Measurements from ENCODE around the gene ZNF536.
"Not testable (repeated sequence)": the region's sequence is repeated elsewhere in the genome, so short reads cannot be mapped to it uniquely, and the experiment has no call there.

ZNF536 gene

DNA sequence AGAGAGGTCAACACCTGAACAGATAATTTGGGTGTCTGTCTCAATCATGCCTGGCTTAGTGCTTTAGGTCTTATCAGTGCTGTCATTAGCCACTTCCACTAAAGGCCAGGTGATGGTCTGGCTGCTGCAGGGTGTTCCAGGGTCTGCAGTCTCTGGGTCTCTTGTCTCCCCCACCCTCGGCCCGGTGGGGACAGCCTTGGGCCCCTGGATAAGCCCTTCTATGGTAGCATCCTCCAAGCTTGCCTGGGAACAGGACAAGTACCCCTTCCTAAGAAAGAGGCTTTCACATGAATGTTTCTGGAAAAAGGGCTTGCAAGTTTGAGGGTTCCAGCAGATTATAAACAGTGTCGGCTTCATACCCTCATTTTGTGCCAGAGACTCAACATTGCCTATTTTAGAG, 29.3 kb upstream of the ZNF536 start:
- Histone ChIP-seq H3K27ac (replicated peaks) (no peak overlapping the region), H3K4me3 (replicated peaks; ENCODE audit: insufficient read depth, low read length) (no peak overlapping the region)

DNA sequence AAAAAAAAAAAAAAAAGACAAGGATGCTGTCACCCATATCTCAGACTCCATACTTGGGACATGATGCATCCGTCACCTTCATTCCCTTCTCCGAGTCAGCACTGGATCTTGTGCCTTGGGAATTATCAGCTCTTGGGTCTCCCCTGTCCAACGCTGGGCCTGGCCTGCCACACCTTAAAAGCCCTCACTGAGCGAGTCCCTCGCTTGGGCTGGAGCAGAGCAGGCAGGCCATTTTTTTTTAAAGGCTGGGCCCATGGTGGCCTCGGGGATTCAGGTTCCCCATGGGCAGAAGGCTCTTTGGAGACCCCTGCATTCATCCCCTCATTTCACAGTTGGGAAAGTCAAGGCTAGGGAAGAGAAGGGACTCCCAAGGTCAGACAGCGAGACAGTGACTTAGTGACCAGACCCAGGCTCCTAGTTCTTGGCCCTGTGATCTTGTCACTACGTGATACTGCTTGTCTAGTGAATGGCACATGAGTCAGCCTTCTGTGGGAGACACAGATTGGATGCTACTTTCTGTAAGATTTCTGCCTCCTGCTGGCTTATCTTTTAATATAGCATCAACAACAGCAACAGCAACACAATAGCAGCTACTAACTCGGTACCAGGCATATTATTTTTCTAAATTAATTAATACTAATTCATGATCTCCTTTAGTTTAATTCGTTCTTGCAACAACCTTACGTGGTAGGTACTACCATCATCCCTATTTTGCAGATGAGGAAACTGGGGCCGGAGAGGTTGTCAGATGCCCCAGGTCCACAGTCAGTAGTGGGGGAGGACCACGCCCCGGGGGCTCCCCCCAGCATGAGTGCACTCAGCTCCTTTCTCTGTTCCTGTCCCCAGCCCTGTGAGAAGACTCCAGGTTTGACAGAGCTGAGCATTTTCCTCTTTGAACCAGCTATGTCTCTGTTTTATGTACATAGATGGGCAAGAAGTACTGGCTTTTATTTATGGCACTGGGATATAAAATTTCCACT, 27.4 kb upstream of the ZNF536 start:
- Histone ChIP-seq H3K27me3 (ENCODE audit: insufficient read depth, poor library complexity, severe bottlenecking) (no peaks in the 10 kb centered on the region), H3K4me3 (replicated peaks; ENCODE audit: insufficient read depth, low read length) (no peak overlapping the region), H3K27ac (replicated peaks) (no peak overlapping the region)
- no peak for DNase-seq (ENCODE audit: low read depth in 1 of 2, low spot score in 1 of 2)
- TF ChIP-seq, protein P1, sequence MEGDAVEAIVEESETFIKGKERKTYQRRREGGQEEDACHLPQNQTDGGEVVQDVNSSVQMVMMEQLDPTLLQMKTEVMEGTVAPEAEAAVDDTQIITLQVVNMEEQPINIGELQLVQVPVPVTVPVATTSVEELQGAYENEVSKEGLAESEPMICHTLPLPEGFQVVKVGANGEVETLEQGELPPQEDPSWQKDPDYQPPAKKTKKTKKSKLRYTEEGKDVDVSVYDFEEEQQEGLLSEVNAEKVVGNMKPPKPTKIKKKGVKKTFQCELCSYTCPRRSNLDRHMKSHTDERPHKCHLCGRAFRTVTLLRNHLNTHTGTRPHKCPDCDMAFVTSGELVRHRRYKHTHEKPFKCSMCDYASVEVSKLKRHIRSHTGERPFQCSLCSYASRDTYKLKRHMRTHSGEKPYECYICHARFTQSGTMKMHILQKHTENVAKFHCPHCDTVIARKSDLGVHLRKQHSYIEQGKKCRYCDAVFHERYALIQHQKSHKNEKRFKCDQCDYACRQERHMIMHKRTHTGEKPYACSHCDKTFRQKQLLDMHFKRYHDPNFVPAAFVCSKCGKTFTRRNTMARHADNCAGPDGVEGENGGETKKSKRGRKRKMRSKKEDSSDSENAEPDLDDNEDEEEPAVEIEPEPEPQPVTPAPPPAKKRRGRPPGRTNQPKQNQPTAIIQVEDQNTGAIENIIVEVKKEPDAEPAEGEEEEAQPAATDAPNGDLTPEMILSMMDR (IDR thresholded peaks at IDR 0.05; ENCODE audit: insufficient read depth, low read length) = no peak
- no peak for TF ChIP-seq POLR2AphosphoS5 (IDR thresholded peaks at IDR 0.05; ENCODE audit: low read depth)
- TF ChIP-seq GABPA (IDR thresholded peaks at IDR 0.05; ENCODE audit: low read depth) = no peak

More for the DNA sequence above, 29.3 kb upstream of the ZNF536 start:
- no peak for DNase-seq (ENCODE audit: low read depth in 1 of 2, low spot score in 1 of 2)
- no peaks in the 10 kb centered on the region for H3K27me3 ChIP-seq (ENCODE audit: insufficient read depth, poor library complexity, severe bottlenecking)
- TF ChIP-seq, protein P1 (IDR thresholded peaks at IDR 0.05; ENCODE audit: insufficient read depth, low read length) = no peak
- TF ChIP-seq GABPA (IDR thresholded peaks at IDR 0.05; ENCODE audit: low read depth) (no peak), SPI1 (IDR thresholded peaks at IDR 0.05; ENCODE audit: borderline replicate concordance, low read depth) (no peak)
- TF ChIP-seq, protein P2, sequence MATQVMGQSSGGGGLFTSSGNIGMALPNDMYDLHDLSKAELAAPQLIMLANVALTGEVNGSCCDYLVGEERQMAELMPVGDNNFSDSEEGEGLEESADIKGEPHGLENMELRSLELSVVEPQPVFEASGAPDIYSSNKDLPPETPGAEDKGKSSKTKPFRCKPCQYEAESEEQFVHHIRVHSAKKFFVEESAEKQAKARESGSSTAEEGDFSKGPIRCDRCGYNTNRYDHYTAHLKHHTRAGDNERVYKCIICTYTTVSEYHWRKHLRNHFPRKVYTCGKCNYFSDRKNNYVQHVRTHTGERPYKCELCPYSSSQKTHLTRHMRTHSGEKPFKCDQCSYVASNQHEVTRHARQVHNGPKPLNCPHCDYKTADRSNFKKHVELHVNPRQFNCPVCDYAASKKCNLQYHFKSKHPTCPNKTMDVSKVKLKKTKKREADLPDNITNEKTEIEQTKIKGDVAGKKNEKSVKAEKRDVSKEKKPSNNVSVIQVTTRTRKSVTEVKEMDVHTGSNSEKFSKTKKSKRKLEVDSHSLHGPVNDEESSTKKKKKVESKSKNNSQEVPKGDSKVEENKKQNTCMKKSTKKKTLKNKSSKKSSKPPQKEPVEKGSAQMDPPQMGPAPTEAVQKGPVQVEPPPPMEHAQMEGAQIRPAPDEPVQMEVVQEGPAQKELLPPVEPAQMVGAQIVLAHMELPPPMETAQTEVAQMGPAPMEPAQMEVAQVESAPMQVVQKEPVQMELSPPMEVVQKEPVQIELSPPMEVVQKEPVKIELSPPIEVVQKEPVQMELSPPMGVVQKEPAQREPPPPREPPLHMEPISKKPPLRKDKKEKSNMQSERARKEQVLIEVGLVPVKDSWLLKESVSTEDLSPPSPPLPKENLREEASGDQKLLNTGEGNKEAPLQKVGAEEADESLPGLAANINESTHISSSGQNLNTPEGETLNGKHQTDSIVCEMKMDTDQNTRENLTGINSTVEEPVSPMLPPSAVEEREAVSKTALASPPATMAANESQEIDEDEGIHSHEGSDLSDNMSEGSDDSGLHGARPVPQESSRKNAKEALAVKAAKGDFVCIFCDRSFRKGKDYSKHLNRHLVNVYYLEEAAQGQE (IDR thresholded peaks at IDR 0.05; ENCODE audit: insufficient replicate concordance, low read depth) = no peak

DNA sequence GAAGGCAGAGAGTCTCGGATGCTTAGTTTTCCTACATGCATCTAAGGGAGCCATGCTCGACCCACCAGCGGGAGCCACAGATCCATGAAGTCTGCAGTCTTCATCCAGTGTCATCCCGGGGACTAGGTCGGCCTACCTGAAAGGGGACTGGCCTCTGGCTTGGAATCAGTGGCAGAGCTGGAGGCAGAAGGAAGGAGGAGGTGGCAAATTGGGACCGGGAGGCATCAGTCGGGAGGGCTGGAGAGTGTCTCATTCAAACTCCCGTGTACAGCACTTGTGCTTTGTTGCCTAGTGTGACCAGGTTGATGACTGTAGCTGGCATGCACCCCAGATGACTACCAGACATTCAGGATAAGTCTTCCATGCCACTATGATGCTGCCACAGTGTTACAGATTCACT, 26.5 kb upstream of the ZNF536 start:
- TF ChIP-seq, protein P2 (IDR thresholded peaks at IDR 0.05; ENCODE audit: insufficient replicate concordance, low read depth) = no peak
- no peak for TF ChIP-seq SPI1 (IDR thresholded peaks at IDR 0.05; ENCODE audit: borderline replicate concordance, low read depth)
- no peak for TF ChIP-seq GABPA (IDR thresholded peaks at IDR 0.05; ENCODE audit: low read depth)
- no peak for TF ChIP-seq POLR2AphosphoS5 (IDR thresholded peaks at IDR 0.05; ENCODE audit: low read depth)
- TF ChIP-seq, protein P1 (IDR thresholded peaks at IDR 0.05; ENCODE audit: insufficient read depth, low read length) = no peak

DNA sequence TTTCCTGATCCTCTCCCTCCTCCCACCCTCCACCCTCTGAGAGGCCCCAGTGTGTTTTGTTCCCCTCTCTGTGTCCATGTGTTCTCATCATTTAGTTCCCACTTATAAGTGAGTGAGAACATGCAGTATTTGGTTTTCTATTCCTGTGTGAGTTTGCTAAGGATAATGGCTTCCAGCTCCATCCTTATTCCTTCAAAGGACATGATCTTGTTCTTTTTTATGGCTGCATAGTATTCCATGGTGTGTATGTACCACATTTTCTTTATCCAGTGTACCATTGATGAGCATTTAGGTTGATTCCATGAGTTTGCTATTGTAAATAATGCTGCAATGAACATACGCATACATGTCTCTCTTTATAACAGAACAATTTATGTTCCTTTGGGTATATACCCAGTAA, 25.7 kb upstream of the ZNF536 start:
- not testable (repeated sequence) for H3K27ac ChIP-seq (replicated peaks); DNase-seq (ENCODE audit: low read depth in 1 of 2, low spot score in 1 of 2); H3K4me3 ChIP-seq (replicated peaks; ENCODE audit: insufficient read depth, low read length); H3K27me3 ChIP-seq (ENCODE audit: insufficient read depth, poor library complexity, severe bottlenecking)

More for the DNA sequence above, 26.5 kb upstream of the ZNF536 start:
- Histone ChIP-seq H3K27me3 (ENCODE audit: insufficient read depth, poor library complexity, severe bottlenecking) (no peaks in the 10 kb centered on the region), H3K27ac (replicated peaks) (no peak overlapping the region), H3K4me3 (replicated peaks; ENCODE audit: insufficient read depth, low read length) (no peak overlapping the region)
- DNase-seq (ENCODE audit: low read depth in 1 of 2, low spot score in 1 of 2) = no peak

Measured in HL-60 (cell line).